GM19468 (cell line): ENCODE results near the gene UGT1A4.
"Not testable (repeated sequence)": the region's sequence is repeated elsewhere in the genome, so short reads cannot be mapped to it uniquely, and the experiment has no call there.

Source experiments
- ATAC-seq: cut with Tn5 transposase; IDR thresholded peaks from one replicate; pipeline ENCODE4 v1.9.1; 2021; ENCODE audit warnings: mild to moderate bottlenecking, moderate library complexity, moderate number of reproducible peaks; ENCODE audit not compliant: unreplicated experiment; ENCODE audit errors: extremely low read depth

The UGT1A4 gene

GRCh38 chr2:233699424-233700027 is 19.0 kb upstream of the UGT1A4 start:
- ATAC-seq: no peak

GRCh38 chr2:233700028-233700635 is 18.4 kb upstream of the UGT1A4 start:
- no peak for ATAC-seq

- ATAC-seq: not testable (repeated sequence)
Measured at GRCh38 chr2:233700842-233701241, 17.7 kb upstream of the UGT1A4 start.

GRCh38 chr2:233702238-233702637 is 16.3 kb upstream of the UGT1A4 start:
- ATAC-seq: no peak

GRCh38 chr2:233705911-233706506 is 12.5 kb upstream of the UGT1A4 start:
- no peak for ATAC-seq

- no peak for ATAC-seq
Measured at GRCh38 chr2:233706720-233707119, 11.8 kb upstream of the UGT1A4 start.

GRCh38 chr2:233707940-233708644 is 10.4 kb upstream of the UGT1A4 start:
- ATAC-seq: no peak

GRCh38 chr2:233708942-233709341 is 9.6 kb upstream of the UGT1A4 start:
- no peak for ATAC-seq

GRCh38 chr2:233711312-233712008 is 7.1 kb upstream of the UGT1A4 start:
- no peak for ATAC-seq

- ATAC-seq: no peak
Measured at GRCh38 chr2:233712611-233713261, 5.8 kb upstream of the UGT1A4 start, which contains the start of gene UGT1A5. Gene UGT1A5, plus strand, starts transcription at chr2:233712907. Its CDS starts 85 bp downstream, at chr2:233712992.

- ATAC-seq: no peak
Measured at GRCh38 chr2:233713262-233713615, 5.3 kb upstream of the UGT1A4 start.

- no peak for ATAC-seq
Measured at GRCh38 chr2:233714121-233714520, 4.4 kb upstream of the UGT1A4 start.

- no peak for ATAC-seq
Measured at GRCh38 chr2:233728723-233729301, 10.3 kb downstream of the UGT1A4 start, which contains the start of gene UGT1A3. Gene UGT1A3, plus strand, starts transcription at chr2:233729042. Its CDS starts 85 bp downstream, at chr2:233729127.

- ATAC-seq: not testable (repeated sequence)
Measured at GRCh38 chr2:233736868-233737653, 18.5 kb downstream of the UGT1A4 start.

GRCh38 chr2:233740870-233741269 is 22.3 kb downstream of the UGT1A4 start:
- no peak for ATAC-seq

GRCh38 chr2:233743464-233744259 is 25.1 kb downstream of the UGT1A4 start:
- ATAC-seq: no peak

- ATAC-seq: no peak
Measured at GRCh38 chr2:233745073-233745755, 26.7 kb downstream of the UGT1A4 start.
